ENCODE data around the gene SLC26A9. TPM values are rescaled to one million over a fixed set of nuclear protein-coding genes. Genes with fewer than 3 reads are reported as not detected.

SLC26A9 gene
- total and polyA plus RNA-seq, 10 of the 15 experiments (the other 5 are each of a cell fraction or from before 2014, with no cell fraction given) = 0.09 to 0.40 (median 0.17) TPM

- H4K20me1 ChIP-seq (ENCODE audit: control insufficient read depth, insufficient read depth) = no peaks in the 10 kb centered on the region
- H2AFZ ChIP-seq (ENCODE audit: control insufficient read depth, low read depth, low read length) = no peak overlapping the region
- BruUV-seq (replicated peaks) = no TSS peak
- H3K27me3 ChIP-seq (replicated peaks in 1 of 2; ENCODE audit: control insufficient read depth in 2 of 2, insufficient read depth in 2 of 2, low read length in 1 of 2) = peaks cover 0 to 2% of the 10 kb centered on the region in 2 experiments; a peak in 1 of 4 replicates
- DNase-seq (ENCODE audit: low read depth, low spot score) (no peak), FAIRE-seq (no peak), ATAC-seq (no peak)
- CTCF ChIA-PET = interaction anchor here (1.5 to 2.4 kb wide), 3 partner anchors 122 to 256 kb away, joined by 3 to 8 read pairs (median 4); no protein-coding TSS in a partner anchor
- H3K9ac ChIP-seq (ENCODE audit: control insufficient read depth, insufficient read depth, low read length) = no peak overlapping the region
- H3K9me3 ChIP-seq (replicated peaks; ENCODE audit: control insufficient read depth, insufficient read depth, low read length) = no peaks in the 10 kb centered on the region
- in situ Hi-C loops (cut with MboI) = loop anchor here (5.0 kb wide), 1 partner anchor 122 kb away; no protein-coding TSS in a partner anchor
- no peaks in the 10 kb centered on the region for H3K79me2 ChIP-seq (ENCODE audit: control insufficient read depth, insufficient read depth, low read length)
- no peaks in the 10 kb centered on the region for H3K36me3 ChIP-seq (ENCODE audit: control insufficient read depth in 2 of 2, insufficient read depth in 2 of 2, low read length in 1 of 2)
- RAD21 ChIA-PET (ENCODE audit: unreplicated experiment) = no interaction called here
- no peaks in the 10 kb centered on the region; the same call in 1 of the 2 replicates for H3K4me1 ChIP-seq (ENCODE audit: control insufficient read depth, insufficient read depth, low read length)
- H3K27ac ChIP-seq (ENCODE audit: control insufficient read depth, insufficient read depth) = no peak overlapping the region
- SMC1A ChIA-PET (ENCODE audit: uncharacterized antibody, unreplicated experiment) = interaction anchor here (2.7 kb wide), 1 partner anchor 255 kb away, joined by 10 read pairs; no protein-coding TSS in a partner anchor
- no peak overlapping the region for H3K4me3 ChIP-seq
- POLR2A ChIA-PET = no interaction called here
- WGBS (ENCODE audit: insufficient coverage, insufficient replicate concordance, low lambda C conversion rate, missing lambda C conversion rate) = 47% methylated on average over 2 of the region's 2 CpGs
- no peak overlapping the region for H3K4me2 ChIP-seq (ENCODE audit: control insufficient read depth, insufficient read depth)
- intact Hi-C loops (cut with micrococcal nuclease; ENCODE audit: unreplicated experiment) = no loop called here
- TF ChIP-seq KDM1A (IDR thresholded peaks at IDR 0.05; ENCODE audit: borderline replicate concordance) = no peak
- no peak for TF ChIP-seq ZBTB40 (IDR thresholded peaks at IDR 0.05; ENCODE audit: borderline replicate concordance)
- no peak for TF ChIP-seq PKNOX1 (IDR thresholded peaks at IDR 0.05)
- no peak for TF ChIP-seq NFXL1 (IDR thresholded peaks at IDR 0.05; ENCODE audit: borderline replicate concordance)
- no peak for TF ChIP-seq POU2F2 (IDR thresholded peaks at IDR 0.05; ENCODE audit: borderline replicate concordance, low read depth, low read length)
- TF ChIP-seq MYB (IDR thresholded peaks at IDR 0.05; ENCODE audit: borderline replicate concordance, low read depth, low read length) = no peak
- no peak for TF ChIP-seq ZNF622 (IDR thresholded peaks at IDR 0.05)
- no peak for TF ChIP-seq BACH1 (IDR thresholded peaks at IDR 0.05; ENCODE audit: borderline replicate concordance)
- no peak for TF ChIP-seq ZBTB4 (CRISPR knock-in tag; IDR thresholded peaks at IDR 0.05)
- TF ChIP-seq TCF12 (IDR thresholded peaks at IDR 0.05; ENCODE audit: low read depth, low read length) = no peak
- no peak for TF ChIP-seq BMI1 (IDR thresholded peaks at IDR 0.05; ENCODE audit: borderline replicate concordance)
- TF ChIP-seq MTA2 (IDR thresholded peaks at IDR 0.05; ENCODE audit: low read depth) = no peak
- no peak for TF ChIP-seq SMARCA5 (IDR thresholded peaks at IDR 0.05)
- no peak for TF ChIP-seq PAX5 (IDR thresholded peaks at IDR 0.05; ENCODE audit: borderline replicate concordance, low read depth, low read length)
- no peak for TF ChIP-seq LARP7 (IDR thresholded peaks at IDR 0.05)
Measured at GRCh38 chr1:205914155-205914507, 29.1 kb downstream of the SLC26A9 start.
